NCI-H510A treated with DMSO at 0.1 percent for 48 hours (cell line): Measurements from ENCODE around the gene DIP2B.
A peak's percentile ranks its signal among the peaks of the same experiment; 100 is the strongest.

ENCODE experiments used
- DNase-seq: peaks from one replicate; lab custom pipeline; 2025; lab: John Stamatoyannopoulos, UW

Gene DIP2B

DNA sequence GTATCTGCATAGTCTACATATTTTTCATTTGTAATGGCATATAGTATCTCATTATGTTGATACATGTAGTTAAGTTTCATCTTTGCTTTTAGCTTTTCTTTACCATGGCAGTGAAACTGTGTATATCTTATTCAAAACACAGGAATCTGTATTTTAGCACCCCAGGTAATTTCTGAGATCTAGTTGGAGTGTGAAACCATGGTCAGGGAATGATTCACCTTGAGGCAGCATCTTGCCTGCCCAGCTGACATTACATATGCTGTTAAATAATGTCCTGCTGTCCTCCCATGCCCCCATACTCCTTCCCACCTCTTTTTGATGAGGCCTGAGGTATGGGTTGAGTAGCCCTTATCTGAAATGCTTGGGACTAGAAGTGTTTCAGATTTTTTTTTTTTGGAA is 133.7 kb downstream of the DIP2B start:
- DNase-seq = no peak

DNA sequence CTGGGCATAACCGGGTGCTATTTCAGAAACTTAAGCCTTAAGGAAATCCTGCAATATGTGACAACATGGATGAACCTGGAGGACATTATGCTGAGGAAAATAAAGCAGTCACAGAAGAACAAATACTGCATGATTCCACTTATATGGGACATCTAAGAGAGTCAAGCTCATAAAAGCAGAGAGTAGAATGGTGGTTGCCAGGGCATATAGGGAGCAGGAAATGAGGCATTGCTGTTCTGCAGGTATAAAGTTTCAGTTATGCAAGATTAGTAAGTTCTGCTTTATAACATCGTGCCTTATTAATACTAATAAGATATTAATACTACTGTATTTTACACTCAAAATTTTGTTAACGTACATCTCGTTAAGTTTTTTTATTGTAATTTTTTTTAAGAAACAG is 134.9 kb downstream of the DIP2B start:
- peak; percentile 69 for DNase-seq

DNA sequence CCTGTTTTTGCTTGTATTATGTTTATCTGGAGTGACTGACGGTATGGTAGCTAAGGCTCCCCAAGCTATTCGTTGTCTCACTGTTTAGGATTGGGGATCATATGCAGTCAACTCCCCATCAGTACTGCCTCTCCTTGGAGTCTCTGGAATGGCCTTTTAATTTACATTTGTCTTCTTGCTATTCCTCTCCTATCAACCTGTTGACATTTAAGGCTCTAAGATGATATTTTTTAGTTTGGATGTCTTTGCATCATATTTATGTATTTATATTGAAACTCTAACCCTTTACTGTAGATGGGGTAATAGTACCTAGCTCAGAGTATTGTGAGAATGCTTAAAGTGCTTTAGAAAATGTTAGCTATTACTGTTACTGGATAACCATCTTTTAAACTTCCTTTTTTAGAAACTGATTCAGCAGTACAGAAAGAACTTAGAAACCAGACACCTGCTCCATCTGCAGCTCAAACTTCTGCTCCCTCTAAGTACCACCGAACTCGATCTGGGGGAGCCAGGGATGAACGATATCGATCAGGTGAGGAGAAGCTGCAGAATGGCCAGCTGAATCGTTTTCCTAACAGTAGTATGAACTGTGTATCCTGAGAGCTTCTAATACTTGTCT is 135.6 kb downstream of the DIP2B start:
- DNase-seq = no peak

DNA sequence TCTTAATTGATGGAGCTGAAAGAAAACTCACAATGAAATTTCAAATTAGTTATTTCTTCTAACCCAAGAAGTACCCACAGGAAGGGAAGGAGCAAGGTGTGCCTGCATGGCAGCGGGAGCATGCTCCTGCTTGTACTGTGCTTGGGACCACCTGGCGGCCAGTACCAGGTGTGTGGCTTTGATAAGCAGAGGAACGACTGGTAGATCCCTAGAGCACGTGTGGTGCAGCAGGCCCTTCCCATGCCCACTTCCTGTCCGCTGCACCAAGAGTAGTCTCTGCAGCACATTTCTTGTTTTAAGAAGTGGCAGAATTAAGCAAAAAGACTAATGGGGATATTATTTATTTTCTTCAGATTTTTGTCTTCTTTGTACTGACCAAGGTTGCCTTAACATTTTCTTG is 136.8 kb downstream of the DIP2B start:
- peak; percentile 55 for DNase-seq

DNA sequence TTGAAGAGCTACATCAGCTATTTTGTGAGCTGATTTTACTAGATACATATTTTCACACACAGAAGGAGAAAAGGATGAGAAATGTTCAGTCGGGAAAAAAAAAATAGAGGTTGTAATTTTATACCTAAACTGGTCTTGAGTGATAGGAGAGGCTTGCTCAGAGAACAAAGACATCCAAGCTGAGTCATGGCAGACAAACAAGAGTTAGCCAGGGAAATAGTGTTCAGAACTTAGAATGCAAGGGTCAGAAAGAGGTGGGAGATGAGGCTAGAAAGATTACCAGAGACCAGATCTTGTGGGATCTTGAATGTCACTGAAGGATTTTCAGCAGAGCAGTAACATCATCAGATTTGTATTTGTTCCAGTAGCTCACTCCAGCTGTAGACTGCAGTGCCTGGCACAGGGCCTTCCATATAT is 137.3 kb downstream of the DIP2B start:
- DNase-seq = peak; percentile 47

DNA sequence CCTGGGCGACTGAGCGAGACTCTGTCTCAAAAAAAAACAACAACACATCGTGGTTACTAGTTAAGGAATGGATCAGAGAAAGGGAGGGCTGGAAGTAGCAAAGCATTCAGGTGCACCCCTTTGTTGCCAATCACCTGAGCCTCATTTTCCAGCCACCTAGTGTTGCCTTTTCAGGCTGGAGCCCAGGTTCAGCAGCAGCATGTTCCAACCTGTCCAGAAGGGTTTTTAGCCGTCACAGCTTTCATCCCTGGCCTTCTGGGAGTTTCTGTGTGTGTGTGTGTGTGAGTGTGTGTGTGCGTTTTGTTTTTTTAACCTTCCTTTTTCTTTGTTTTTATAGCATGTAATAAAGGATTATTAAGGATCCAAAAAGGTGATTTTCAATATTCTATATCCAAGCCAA is 138.0 kb downstream of the DIP2B start:
- peak; percentile 37 for DNase-seq

- DNase-seq = peak; percentile 49
Measured at GRCh38 chr12:50647031-50647430, 142.2 kb downstream of the DIP2B start.

DNA sequence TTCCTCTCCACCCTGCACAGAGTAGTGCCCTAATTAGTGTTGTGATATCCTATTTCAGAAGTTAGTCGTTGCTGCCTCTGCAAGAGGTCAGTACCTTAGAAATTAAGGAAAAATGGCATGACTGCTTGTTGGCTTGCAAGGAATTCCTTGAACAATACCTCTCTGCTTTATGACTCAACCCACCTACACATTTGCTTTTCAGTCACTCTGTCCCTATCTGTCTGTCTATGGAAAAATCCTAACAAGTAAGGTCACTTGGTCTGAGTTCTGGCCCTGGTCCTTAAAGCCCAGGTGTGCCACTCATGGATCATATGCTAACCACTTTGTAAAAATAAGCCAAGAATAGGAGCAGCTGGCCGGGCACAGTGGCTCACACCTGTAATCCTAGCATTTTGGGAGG is 142.7 kb downstream of the DIP2B start:
- no peak for DNase-seq

- peak; percentile 37 for DNase-seq
Measured at GRCh38 chr12:50650285-50650684, 145.5 kb downstream of the DIP2B start.

GRCh38 chr12:50655374-50655921 is 150.7 kb downstream of the DIP2B start:
- DNase-seq = no peak

- DNase-seq = peak; percentile 23
Measured at GRCh38 chr12:50659260-50659659, 154.5 kb downstream of the DIP2B start.

- DNase-seq = peak; percentile 83
Measured at GRCh38 chr12:50659690-50660424, 155.1 kb downstream of the DIP2B start.

- DNase-seq = no peak
Measured at GRCh38 chr12:50660425-50660822, 155.6 kb downstream of the DIP2B start.

GRCh38 chr12:50661300-50662115 is 156.7 kb downstream of the DIP2B start:
- no peak for DNase-seq

- DNase-seq = no peak
Measured at GRCh38 chr12:50662116-50662510, 157.3 kb downstream of the DIP2B start.

GRCh38 chr12:50665170-50665569 is 160.4 kb downstream of the DIP2B start:
- no peak for DNase-seq

DNA sequence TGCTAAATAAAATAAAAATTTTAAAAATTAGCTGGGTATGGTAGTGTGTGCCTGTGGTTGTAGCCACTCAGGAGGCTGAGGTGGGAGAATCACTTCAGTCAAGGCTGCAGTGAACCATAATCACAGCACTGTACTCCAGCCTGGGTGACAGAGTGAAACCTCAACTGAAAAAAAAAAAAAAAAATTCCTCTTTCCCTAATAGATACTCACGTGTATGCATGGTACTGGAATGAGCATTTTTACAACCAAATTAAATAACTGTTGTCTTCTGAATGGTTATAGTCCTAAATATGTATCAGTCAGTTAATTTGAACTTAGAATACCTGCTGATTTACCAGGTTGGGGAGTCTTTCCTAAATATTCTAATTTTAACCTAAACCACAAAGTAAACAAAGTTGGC is 160.8 kb downstream of the DIP2B start:
- no peak for DNase-seq

GRCh38 chr12:50666023-50666422 is 161.2 kb downstream of the DIP2B start:
- DNase-seq = no peak

DNA sequence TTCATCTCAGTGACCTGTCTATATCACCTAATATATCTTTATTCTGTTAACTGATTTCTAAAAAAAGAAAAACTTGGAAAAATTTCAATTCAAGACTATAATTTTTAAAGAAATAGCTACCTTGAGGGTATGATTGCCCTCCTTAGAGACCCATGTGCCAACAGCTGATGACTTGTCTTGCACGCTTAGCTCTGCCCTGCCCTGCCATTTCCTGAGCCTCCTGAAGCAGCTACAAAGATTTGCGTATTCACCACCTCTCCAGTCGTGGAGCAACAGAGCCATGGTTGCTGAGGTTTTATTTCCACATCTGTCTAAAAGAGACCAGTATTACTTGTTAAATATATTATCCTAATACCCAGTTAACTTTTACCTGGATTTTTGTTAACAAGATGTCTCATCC is 167.4 kb downstream of the DIP2B start:
- DNase-seq = no peak

DNA sequence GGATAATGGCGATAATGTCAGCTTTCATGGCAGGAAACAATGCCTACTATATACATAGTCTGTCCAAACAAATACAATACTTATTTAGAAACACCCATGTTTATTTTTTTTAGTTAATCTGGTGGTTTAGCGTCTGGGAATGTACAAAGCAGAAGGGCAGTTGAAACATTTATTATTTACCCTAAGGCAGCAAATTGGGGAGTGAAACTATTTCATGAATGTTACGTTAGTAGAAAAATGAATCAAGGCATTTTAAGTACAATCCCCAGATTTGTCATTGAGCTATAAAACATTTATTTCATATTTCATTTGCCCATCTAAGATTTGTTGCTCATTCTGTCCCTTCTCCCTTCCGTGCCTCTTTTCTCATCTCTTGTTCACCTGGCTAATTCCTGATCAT is 172.0 kb downstream of the DIP2B start:
- no peak for DNase-seq

GRCh38 chr12:50677858-50678257 is 173.1 kb downstream of the DIP2B start:
- no peak for DNase-seq

DNA sequence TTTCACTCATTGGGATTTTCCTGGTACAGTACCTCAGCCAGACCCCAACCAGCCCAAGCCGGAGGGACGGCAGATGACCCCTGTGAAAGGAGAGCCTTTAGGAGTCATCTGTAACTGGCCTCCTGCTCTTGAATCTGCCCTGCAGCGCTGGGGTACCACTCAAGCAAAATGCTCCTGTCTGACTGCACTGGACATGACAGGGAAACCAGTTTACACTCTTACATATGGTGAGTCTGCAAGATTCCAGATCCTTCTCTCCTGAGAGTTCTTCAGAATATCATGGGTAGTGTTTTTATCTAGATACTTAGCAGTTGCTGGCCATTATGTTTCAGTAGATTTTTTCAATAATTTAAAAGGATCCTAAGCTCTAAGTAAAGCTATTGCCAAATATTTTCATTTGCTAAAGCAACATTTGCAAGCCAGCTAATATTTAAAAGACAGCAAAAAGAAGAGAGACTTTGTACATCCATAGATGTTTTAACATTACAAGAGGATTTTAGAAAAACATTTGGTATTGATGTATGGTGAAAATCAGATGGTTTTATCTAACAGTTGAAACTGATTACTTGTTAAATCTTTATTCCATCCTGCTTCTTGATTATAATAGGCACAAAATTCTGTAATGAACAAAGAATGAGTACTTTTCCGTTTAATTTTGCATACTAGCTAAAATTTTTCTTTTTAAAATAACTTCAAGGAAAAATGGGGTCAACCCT is 174.0 kb downstream of the DIP2B start:
- DNase-seq = no peak
